DMS 273 treated with DMSO at 0.1 percent for 48 hours (cell line): Measurements from ENCODE around the gene SLITRK4.

ENCODE experiments used
- DNase-seq: peaks from one replicate; lab custom pipeline; 2025; lab: John Stamatoyannopoulos, UW

SLITRK4 gene, protein sequence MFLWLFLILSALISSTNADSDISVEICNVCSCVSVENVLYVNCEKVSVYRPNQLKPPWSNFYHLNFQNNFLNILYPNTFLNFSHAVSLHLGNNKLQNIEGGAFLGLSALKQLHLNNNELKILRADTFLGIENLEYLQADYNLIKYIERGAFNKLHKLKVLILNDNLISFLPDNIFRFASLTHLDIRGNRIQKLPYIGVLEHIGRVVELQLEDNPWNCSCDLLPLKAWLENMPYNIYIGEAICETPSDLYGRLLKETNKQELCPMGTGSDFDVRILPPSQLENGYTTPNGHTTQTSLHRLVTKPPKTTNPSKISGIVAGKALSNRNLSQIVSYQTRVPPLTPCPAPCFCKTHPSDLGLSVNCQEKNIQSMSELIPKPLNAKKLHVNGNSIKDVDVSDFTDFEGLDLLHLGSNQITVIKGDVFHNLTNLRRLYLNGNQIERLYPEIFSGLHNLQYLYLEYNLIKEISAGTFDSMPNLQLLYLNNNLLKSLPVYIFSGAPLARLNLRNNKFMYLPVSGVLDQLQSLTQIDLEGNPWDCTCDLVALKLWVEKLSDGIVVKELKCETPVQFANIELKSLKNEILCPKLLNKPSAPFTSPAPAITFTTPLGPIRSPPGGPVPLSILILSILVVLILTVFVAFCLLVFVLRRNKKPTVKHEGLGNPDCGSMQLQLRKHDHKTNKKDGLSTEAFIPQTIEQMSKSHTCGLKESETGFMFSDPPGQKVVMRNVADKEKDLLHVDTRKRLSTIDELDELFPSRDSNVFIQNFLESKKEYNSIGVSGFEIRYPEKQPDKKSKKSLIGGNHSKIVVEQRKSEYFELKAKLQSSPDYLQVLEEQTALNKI

DNA sequence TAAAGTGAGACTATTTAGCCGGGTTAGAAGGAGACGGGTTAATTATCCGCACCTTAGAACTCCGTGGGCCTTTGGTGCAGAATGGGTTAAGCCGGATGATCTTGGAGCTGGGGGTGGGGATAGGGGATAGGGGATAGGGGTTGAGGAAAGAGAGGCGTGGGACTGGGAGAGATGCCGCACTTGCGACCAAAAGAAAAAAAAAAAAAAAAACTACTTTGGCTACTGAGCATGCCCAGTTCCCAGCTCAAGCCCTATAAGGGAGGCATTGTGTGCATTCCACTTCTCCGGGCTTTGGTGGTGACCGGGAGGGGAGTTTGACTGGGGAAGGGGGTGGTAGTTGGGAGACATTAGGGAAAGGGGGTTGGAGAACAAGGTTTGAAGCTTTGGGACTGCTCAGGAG is at the start of gene SLITRK4:
Gene SLITRK4 (minus strand): TSS at position 187 of the 400 bp plus-strand sequence. CDS start 4,993 bp downstream, outside the sequence.
- no peak for DNase-seq

DNA sequence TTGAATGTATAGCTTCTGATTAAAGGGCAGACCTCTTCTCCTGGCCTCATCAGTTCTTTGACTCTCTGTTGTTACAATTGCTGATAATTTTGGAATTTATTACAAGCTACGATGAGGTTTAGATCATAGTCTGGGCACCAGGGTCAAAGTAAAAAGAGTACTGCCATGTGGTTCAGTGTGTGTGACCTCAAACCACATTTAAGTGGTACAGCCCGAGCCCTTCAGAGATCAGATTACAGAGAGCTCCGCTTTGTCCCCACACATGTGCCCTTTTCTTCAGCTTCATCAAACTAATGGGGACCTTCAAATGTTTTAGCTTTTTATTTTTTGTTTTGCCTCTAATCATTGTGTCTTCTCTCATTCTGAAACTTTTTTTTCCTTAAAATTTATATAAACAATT is 47.6 kb upstream of the SLITRK4 start:
- no peak for DNase-seq

DNA sequence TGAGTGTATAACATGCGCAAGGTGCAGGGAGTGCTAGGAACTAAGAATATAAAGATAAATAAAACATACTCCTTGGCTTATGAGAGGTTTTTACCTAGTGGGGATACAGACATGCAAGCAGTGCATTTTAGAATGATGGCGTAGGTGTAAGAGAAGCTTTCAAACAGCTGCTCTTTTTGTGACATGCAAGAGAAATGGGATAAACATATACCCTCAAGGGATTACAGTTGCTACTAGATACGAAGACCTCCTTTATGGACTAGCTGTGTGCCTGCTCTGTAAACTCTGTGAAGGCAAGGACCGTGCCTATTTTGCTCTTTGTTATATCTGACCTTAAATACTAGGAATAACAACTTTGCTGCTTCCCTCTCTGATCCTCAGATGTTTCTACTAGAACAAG is 39.0 kb upstream of the SLITRK4 start:
- no peak for DNase-seq

- no peak for DNase-seq
Observed at GRCh38 chrX:143669395-143669794, 33.5 kb upstream of the SLITRK4 start.

DNA sequence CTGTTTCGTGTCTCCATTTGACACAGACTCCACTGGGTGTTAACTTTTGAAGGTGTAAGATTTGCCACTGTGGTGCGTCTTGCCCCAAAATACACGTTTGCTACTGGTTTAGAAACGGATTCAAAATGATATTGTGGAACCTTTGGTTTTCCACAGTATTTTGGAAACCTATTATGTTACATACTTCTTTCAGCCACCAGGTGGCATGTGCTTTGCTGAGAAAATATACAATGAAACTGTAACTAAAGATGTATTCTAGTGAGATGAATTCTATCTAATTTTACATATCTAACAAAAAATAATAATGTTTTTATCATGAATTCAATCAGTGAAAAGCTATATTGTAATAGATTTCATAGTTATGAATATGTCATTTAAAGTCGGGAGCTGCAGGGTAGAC is 28.4 kb upstream of the SLITRK4 start:
- no peak for DNase-seq

GRCh38 chrX:143663755-143664154 is 27.9 kb upstream of the SLITRK4 start:
- no peak for DNase-seq

DNA sequence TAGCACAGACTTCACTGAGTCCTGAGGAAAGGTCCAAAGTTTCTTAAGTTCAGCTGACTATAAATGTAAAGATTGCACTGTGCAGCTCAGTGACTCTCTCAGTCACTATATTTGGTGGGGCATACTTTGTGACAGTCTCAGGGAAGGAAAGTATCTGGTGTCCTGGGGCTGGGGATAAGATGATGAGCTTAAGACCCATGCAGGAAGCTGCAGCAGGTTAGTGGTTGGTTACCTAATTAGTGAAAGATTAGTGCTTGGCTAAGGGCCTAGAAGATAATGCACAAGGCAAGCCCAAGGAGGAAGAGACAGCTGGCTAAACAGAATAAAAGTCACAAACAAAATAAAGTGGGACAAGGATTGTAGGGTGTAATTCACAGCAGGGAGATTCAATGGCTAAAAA is 25.4 kb upstream of the SLITRK4 start:
- no peak for DNase-seq

GRCh38 chrX:143648705-143649104 is 12.8 kb upstream of the SLITRK4 start:
- no peak for DNase-seq

DNA sequence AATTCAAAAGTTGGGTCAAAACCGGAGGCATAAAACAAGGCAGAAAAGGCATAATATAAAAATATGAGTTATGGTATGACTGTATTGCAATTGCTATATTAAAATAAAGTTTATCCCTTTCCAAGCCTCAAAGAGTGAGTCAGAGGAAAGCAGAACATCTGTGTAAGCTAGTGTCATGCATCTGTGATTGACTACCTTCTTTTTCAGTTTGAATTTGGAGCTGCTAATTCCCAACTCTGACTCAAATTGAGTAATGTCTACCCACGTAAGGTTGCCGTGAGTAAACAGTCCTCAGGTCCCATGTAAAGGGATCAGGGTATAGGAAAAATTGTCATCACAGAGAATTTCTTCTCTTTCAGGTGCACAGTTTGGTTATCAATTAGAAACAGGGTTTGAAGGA is 6.5 kb upstream of the SLITRK4 start:
- no peak for DNase-seq

- no peak for DNase-seq
Observed at GRCh38 chrX:143636831-143637230, 930 bp upstream of the SLITRK4 start.

DNA sequence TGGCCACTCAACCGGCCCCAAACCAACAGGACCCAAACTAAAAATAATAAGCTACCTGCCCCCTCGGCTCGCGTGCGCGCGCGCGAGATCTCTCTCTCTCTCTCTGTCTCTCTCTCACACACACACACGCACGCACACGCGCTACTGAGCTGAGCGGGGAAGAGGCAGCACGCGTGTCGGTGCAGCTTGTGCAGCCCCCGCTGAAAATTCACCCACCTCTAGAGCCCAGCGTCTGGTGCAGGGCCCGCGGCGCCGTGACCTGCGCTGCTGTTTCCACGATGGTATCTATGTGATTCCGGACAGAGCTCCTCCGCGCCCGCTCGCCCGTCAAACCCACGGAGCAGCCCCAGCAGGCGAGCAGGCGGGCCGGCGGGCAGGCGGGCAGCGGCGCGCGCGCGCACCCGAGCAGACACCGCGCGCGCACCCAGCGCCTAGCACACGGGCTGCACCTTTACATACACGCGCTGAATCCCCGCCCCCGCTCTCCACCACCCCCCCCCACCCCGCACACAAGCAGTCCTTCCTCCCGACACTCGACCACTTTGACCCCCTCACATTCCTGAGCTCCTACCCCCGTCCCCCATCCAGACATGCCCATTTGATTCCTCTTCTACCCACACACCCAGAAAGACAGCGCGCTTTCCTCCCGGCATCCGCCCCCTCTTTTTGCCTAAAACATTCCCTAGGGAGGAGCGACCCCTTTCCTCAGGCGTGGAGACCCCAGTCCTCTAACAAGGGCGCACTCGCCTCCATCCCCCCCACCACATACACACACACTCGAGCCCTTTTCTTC is 1.0 kb downstream of the SLITRK4 start:
- DNase-seq, result no peak

DNA sequence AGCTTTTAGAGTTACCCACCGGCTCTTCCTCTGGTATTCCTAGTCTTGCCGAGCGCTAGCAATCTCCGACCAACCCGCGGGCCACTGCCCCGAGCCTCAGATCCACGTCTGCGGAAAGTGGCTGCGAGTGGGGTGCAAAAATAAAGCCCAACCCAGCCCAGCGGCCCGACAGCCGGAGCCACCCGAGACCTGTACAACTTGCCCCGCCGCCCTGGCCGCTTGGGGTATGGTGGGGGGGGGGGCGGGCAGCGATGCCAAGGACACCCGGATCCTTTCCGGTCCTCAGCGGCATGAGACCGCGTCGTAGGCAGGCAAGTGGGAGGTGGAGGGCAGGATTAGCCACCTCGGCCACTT is 1.6 kb downstream of the SLITRK4 start:
- no peak for DNase-seq

DNA sequence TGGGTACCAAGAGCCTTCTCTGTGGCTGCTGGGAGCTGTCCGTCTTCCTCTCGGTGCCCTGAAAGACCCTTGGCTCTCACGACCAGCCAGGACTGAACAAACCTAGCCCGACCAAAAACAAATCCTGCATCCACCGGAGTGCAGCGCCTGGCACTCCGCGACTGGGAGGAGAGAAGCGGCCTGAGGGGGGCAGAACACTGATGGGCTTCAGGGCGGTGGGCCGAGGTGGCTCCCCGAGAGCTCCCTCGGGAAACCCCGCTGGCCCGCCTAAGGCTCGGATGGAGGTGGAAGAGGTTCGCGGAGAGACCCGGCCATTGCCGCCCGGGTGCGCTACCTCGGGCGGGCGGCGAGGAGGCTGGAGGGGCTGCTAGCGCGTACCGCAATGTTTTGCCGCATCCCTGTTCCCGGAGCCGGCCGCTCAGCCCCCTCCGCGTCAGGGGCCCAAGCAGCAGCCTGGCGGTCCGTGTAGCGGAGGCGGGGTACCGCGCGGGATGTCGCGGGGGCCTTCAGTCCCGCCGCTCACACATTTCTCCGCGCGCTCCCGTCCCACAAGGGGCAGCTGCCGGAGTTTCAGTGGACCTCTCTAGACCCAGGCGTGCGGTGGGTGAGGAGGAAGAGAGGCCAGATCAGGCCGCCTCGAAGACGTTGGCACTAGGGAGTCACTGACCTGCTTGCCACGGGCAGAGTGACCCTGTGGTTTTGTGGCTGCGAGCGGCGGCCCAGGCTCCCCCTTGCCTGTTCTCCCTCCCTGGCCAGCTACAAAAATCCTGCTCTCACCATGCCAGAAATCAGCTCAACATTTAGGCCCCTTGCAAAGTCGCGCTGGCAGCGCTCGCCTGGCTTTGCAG is 2.2 kb downstream of the SLITRK4 start:
- no peak for DNase-seq

GRCh38 chrX:143632625-143633410 is 3.1 kb downstream of the SLITRK4 start:
- no peak for DNase-seq

- DNase-seq, result no peak
Observed at GRCh38 chrX:143623657-143624056, 12.2 kb downstream of the SLITRK4 start.

DNA sequence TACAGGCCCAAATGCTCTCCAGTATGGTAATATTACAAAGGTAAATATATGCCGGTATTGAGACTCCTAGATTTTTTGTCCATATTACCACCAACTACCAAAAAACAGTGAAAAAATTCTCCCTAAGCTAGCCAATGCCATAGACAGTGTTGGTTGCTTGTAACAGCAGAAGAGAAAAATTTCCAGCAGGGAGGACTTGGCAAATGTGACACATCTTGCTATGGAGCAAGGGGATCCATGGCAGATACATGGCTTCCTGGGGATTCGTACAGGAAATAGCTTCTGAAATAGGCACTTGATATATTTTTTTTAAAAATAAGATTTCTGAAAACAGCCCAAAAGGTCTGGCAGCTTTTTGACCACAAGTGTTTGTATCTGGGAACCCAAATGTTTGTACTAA is 14.6 kb downstream of the SLITRK4 start:
- no peak for DNase-seq

- no peak for DNase-seq
Observed at GRCh38 chrX:143615851-143616250, 20.1 kb downstream of the SLITRK4 start.

DNA sequence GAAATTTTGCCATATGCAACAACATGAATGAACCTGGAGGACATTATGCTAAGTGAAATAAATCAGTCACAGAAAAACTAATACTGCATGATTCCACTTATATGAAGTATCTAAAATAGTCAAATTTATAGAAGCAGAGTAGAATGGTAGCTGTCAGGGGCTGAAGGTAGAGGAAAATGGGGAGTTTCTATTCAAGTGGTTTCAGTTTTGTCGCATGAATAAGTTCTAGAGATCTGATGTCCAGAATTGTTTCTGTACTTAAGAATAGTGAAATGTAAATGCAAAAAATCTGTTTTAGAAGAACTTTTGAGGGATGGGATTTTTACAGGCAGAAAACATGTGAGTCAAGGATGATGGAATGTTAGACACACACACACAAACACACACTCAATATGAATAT is 34.1 kb downstream of the SLITRK4 start:
- no peak for DNase-seq

DNA sequence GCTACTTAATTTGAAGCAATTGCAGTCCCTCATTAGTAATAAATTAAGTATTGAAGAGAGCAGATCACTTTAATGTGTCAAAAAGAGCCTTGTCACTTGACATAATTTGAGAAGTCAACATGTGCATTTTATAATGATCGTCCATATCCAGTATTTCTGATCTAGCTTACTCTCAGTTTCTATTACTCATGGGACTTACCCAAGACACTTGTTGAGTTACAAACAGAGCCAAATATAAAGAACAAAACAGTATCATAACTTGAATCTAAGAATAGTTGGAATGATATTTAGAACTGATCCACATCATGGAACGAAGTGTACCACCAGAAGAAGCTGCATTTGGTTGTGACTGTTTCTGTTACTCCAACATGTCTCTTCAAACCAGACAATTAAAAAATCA is 54.7 kb downstream of the SLITRK4 start:
- no peak for DNase-seq

DNA sequence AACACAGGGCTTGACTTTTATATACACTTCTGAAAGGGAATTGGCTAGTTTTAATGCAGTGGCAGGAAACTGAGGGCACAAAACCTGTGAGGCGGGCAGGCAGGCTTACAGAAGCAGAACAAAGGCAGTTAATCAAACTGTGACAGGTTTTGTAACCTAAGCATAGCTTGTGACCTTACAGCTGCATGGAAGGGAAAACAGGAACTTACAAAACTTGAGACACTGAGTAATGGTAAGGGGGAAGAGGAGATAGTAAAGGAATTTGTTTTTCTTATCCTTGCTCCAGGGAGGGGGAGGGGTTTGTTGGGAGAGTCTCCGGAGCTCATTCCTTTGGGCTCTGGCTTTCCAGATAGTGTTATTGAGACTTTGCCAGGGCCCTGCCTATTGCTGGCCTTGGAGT is 55.6 kb downstream of the SLITRK4 start:
- no peak for DNase-seq
